Skeletal muscle tissue (tissue), 4 donors: Measurements from ENCODE around the gene NACC2. TPM values are rescaled to one million over a fixed set of nuclear protein-coding genes. Genes with fewer than 3 reads are reported as not detected.

Source experiments
- H3K27ac ChIP-seq: one replicate; pipeline ENCODE4 v1.7.0; 2013; ENCODE audit warnings: mild to moderate bottlenecking, low read depth, low read length, inconsistent platforms
- H3K27me3 ChIP-seq, 3 donors: one replicate each; pipeline ENCODE4 v1.7.0; 2013; ENCODE audit warnings: low read length in 3 of 3; ENCODE audit not compliant: control insufficient read depth in 3 of 3, insufficient read depth in 3 of 3
- H3K36me3 ChIP-seq, 3 donors: one replicate each; pipeline ENCODE4 v1.7.0; 2013; ENCODE audit warnings: low read length in 3 of 3; ENCODE audit not compliant: control insufficient read depth in 3 of 3, insufficient read depth in 3 of 3
- H3K4me1 ChIP-seq, 3 donors: one replicate each; pipeline ENCODE4 v1.7.0; 2013; ENCODE audit warnings: low read length in 3 of 3, mild to moderate bottlenecking in 3 of 3; ENCODE audit not compliant: control insufficient read depth in 3 of 3, insufficient read depth in 3 of 3
- H3K4me3 ChIP-seq, 3 donors: one replicate each; pipeline ENCODE4 v1.7.0; 2013; ENCODE audit warnings: low read length in 3 of 3
- H3K9ac ChIP-seq, 3 donors: one replicate each; pipeline ENCODE4 v1.7.0; 2013; ENCODE audit warnings: low read length in 3 of 3, mild to moderate bottlenecking in 3 of 3, moderate library complexity in 2 of 3, low read depth in 1 of 3
- H3K9me3 ChIP-seq, 3 donors: one replicate each; pipeline ENCODE4 v1.7.0; 2013; ENCODE audit warnings: low read length in 3 of 3; ENCODE audit not compliant: control insufficient read depth in 3 of 3
- total RNA-seq: library from RNA; depleted of rRNA; stranded (reverse); fragments of >200 nt; gene quantifications from one replicate; pipeline ENCODE4 v1.2.3, GENCODE V29; 2014
- donor health status: Osteomylitis.

Gene NACC2
- total RNA-seq, 1 donor from 2014 or later: 7.3 TPM

GRCh38 chr9:136019041-136019680 lies 75.9 kb downstream of the NACC2 start:
- no peaks in the 10 kb centered on the region for H3K27me3 ChIP-seq
- peaks cover 0 to 6% (median 6%) of the 10 kb centered on the region in 3 donors for H3K36me3 ChIP-seq
- no peak overlapping the region for H3K27ac ChIP-seq
- H3K9me3 ChIP-seq: no peaks in the 10 kb centered on the region
- H3K4me1 ChIP-seq: peaks cover 8 to 36% (median 30%) of the 10 kb centered on the region in 3 donors
- no peak overlapping the region for H3K9ac ChIP-seq
- H3K4me3 ChIP-seq: no peak overlapping the region

- peaks cover 0 to 6% (median 6%) of the 10 kb centered on the region in 3 donors for H3K36me3 ChIP-seq
- no peaks in the 10 kb centered on the region for H3K9me3 ChIP-seq
- H3K9ac ChIP-seq: no peak overlapping the region
- H3K27me3 ChIP-seq: no peaks in the 10 kb centered on the region
- H3K27ac ChIP-seq: no peak overlapping the region
- no peak overlapping the region for H3K4me3 ChIP-seq
- H3K4me1 ChIP-seq: peaks cover 1 to 29% (median 25%) of the 10 kb centered on the region in 3 donors
Measured at GRCh38 chr9:136018257-136019031, 76.6 kb downstream of the NACC2 start.

- Histone ChIP-seq H3K9ac (no peak overlapping the region), H3K4me1 (peaks cover 0 to 28% (median 28%) of the 10 kb centered on the region in 3 donors), H3K27me3 (no peaks in the 10 kb centered on the region), H3K27ac (no peak overlapping the region), H3K9me3 (no peaks in the 10 kb centered on the region), H3K36me3 (peaks cover 0 to 6% (median 6%) of the 10 kb centered on the region in 3 donors), H3K4me3 (no peak overlapping the region)
Measured at GRCh38 chr9:136017289-136018190, 77.5 kb downstream of the NACC2 start.

- Histone ChIP-seq H3K36me3 (peaks cover 0 to 6% (median 6%) of the 10 kb centered on the region in 3 donors), H3K9ac (no peak overlapping the region), H3K27ac (no peak overlapping the region), H3K4me1 (peaks cover 4 to 27% (median 26%) of the 10 kb centered on the region in 3 donors), H3K27me3 (no peaks in the 10 kb centered on the region), H3K9me3 (no peaks in the 10 kb centered on the region), H3K4me3 (no peak overlapping the region)
Measured at GRCh38 chr9:136016572-136017288, 78.4 kb downstream of the NACC2 start.

GRCh38 chr9:136015656-136016571 lies 79.2 kb downstream of the NACC2 start:
- Histone ChIP-seq H3K27ac (no peak overlapping the region), H3K27me3 (no peaks in the 10 kb centered on the region), H3K4me3 (no peak overlapping the region), H3K36me3 (peaks cover 0 to 10% (median 9%) of the 10 kb centered on the region in 3 donors), H3K9me3 (no peaks in the 10 kb centered on the region), H3K4me1 (peaks cover 4 to 24% (median 22%) of the 10 kb centered on the region in 3 donors), H3K9ac (no peak overlapping the region)

GRCh38 chr9:136014924-136015633 lies 80.0 kb downstream of the NACC2 start:
- no peaks in the 10 kb centered on the region for H3K9me3 ChIP-seq
- H3K4me3 ChIP-seq: no peak overlapping the region
- no peak overlapping the region for H3K9ac ChIP-seq
- no peak overlapping the region for H3K27ac ChIP-seq
- peaks cover 0 to 13% (median 9%) of the 10 kb centered on the region in 3 donors for H3K36me3 ChIP-seq
- peaks cover 4 to 24% (median 22%) of the 10 kb centered on the region in 3 donors for H3K4me1 ChIP-seq
- no peaks in the 10 kb centered on the region for H3K27me3 ChIP-seq

GRCh38 chr9:136014147-136014923 lies 80.8 kb downstream of the NACC2 start:
- Histone ChIP-seq H3K4me3 (no peak overlapping the region), H3K36me3 (peaks cover 0 to 13% (median 10%) of the 10 kb centered on the region in 3 donors), H3K27me3 (no peaks in the 10 kb centered on the region), H3K9me3 (no peaks in the 10 kb centered on the region), H3K27ac (no peak overlapping the region), H3K4me1 (peaks cover 4 to 24% (median 24%) of the 10 kb centered on the region in 3 donors), H3K9ac (no peak overlapping the region)

GRCh38 chr9:136013524-136014034 lies 81.5 kb downstream of the NACC2 start:
- no peak overlapping the region for H3K4me3 ChIP-seq
- peaks cover 0 to 13% (median 13%) of the 10 kb centered on the region in 3 donors for H3K36me3 ChIP-seq
- H3K4me1 ChIP-seq: peaks cover 4 to 28% (median 24%) of the 10 kb centered on the region in 3 donors
- no peaks in the 10 kb centered on the region for H3K9me3 ChIP-seq
- H3K27ac ChIP-seq: no peak overlapping the region
- no peaks in the 10 kb centered on the region for H3K27me3 ChIP-seq
- H3K9ac ChIP-seq: no peak overlapping the region
